Spinal cord (tissue), 10 donors: Measurements from ENCODE around the gene DCAF6. TPM values are rescaled to one million over a fixed set of nuclear protein-coding genes. Genes with fewer than 3 reads are reported as not detected.
A peak's percentile ranks its signal among the peaks of the same experiment; 100 is the strongest.
"Not testable (repeated sequence)": the region's sequence is repeated elsewhere in the genome, so short reads cannot be mapped to it uniquely, and the experiment has no call there.

Experiments used
- DNase-seq, 6 donors: peaks; one replicate each; pipeline versions ENCODE4 v3.0.0 to v3.0.0-alpha.2; 2013 to 2015; ENCODE audit warnings: low spot score in 6 of 6, low read depth in 4 of 6
- H3K27ac ChIP-seq: one replicate; pipeline ENCODE4 v1.5.1; 2013; ENCODE audit warnings: low read depth, low read length, control low read depth
- H3K27me3 ChIP-seq: one replicate; pipeline ENCODE4 v1.6.1; 2013; ENCODE audit warnings: low read length; ENCODE audit not compliant: control insufficient read depth, insufficient read depth
- H3K36me3 ChIP-seq: one replicate; pipeline ENCODE4 v1.6.1; 2013; ENCODE audit warnings: low read length; ENCODE audit not compliant: control insufficient read depth, insufficient read depth
- H3K4me1 ChIP-seq: one replicate; pipeline ENCODE4 v1.6.1; 2013; ENCODE audit warnings: low read length; ENCODE audit not compliant: control insufficient read depth, insufficient read depth
- H3K4me3 ChIP-seq: one replicate; pipeline ENCODE4 v1.5.1; 2013; ENCODE audit warnings: low read depth, low read length, control low read depth
- H3K9me3 ChIP-seq: one replicate; pipeline ENCODE4 v1.6.1; 2013; ENCODE audit warnings: low read length; ENCODE audit not compliant: control insufficient read depth, insufficient read depth
- WGBS: methylation state at CpG from one replicate; pipeline ENCODE4 v1.1.5; 2013; ENCODE audit warnings: missing lambda C conversion rate; ENCODE audit not compliant: insufficient coverage; 5-methylcytosine and 5-hydroxymethylcytosine counted together
- polyA plus RNA-seq, 2 donors: library from polyadenylated mRNA; unstranded; fragments of 120-200 nt; gene quantifications; one replicate each; pipeline ENCODE4 v1.2.1, GENCODE V29; 2013; ENCODE audit not compliant: insufficient read length in 2 of 2
- total RNA-seq, 2 donors: library from RNA; depleted of rRNA in 1 of 2; stranded (reverse); fragments of 120-200 nt in 1 of 2; fragments of >200 nt in 1 of 2; gene quantifications; one replicate each; pipeline versions ENCODE4 v1.2.3 to v1.2.4, GENCODE V29; 2013 to 2014
- donor health status: healthy.

The DCAF6 gene
- total and polyA plus RNA-seq, 4 donors: 43.2 to 55.4 (median 50.0) TPM

DNA sequence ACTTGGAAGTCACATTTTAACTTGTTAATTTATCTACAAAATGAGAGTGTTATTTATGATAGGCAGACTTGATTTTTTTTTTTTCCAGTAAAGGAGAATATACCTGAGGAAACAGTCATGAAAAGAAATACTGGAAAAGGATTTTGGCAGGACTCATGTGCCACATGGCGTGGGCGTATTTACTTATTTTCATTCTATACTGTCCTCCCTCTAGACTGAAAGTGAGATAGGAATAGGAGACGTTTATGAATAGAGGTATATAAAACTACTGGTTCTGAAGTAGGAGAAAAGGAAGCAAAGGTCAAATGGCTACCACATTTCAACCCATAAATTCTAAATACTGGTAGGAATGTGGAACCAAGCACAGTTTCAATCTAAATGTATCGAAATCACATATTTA, 95.1 kb downstream of the DCAF6 start:
- DNase-seq: no peak
- no peak overlapping the region for H3K27ac ChIP-seq
- H3K4me1 ChIP-seq: no peaks in the 10 kb centered on the region
- H3K27me3 ChIP-seq: no peaks in the 10 kb centered on the region
- H3K4me3 ChIP-seq: no peak overlapping the region
- WGBS: no CpG with 5 or more reads among the region's 4 CpGs
- H3K36me3 ChIP-seq: no peaks in the 10 kb centered on the region
- H3K9me3 ChIP-seq: no peaks in the 10 kb centered on the region

DNA sequence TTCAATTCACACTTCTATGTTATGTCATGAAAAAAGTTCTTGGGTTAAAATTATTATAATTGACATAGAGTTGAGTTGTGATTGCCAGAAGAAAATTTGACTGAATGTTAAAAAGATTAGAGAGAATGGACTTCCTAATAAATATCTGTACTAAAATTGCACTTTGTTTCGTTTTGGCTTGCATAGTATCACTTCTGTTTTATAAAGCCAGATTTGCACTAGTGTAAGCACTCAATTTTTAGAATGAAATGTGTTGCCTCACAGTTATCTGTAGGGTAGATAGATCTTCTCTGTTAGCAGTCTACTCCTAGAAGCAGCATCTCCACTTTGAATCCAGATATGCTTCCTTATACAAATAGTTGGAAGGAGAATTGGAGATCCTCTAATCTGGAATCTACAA, 95.5 kb downstream of the DCAF6 start:
- Histone ChIP-seq H3K27me3 (no peaks in the 10 kb centered on the region), H3K36me3 (no peaks in the 10 kb centered on the region), H3K27ac (no peak overlapping the region), H3K4me3 (no peak overlapping the region), H3K9me3 (no peaks in the 10 kb centered on the region), H3K4me1 (no peaks in the 10 kb centered on the region)
- DNase-seq: no peak
- WGBS: no CpG with 5 or more reads among the region's 1 CpG

- WGBS: no CpG with 5 or more reads among the region's 5 CpGs
- H3K36me3 ChIP-seq: no peaks in the 10 kb centered on the region
- H3K27me3 ChIP-seq: no peaks in the 10 kb centered on the region
- no peaks in the 10 kb centered on the region for H3K9me3 ChIP-seq
- no peaks in the 10 kb centered on the region for H3K4me1 ChIP-seq
- no peak for DNase-seq
- H3K27ac ChIP-seq: no peak overlapping the region
- H3K4me3 ChIP-seq: no peak overlapping the region
Observed at GRCh38 chr1:168035345-168035744, 98.9 kb downstream of the DCAF6 start.

DNA sequence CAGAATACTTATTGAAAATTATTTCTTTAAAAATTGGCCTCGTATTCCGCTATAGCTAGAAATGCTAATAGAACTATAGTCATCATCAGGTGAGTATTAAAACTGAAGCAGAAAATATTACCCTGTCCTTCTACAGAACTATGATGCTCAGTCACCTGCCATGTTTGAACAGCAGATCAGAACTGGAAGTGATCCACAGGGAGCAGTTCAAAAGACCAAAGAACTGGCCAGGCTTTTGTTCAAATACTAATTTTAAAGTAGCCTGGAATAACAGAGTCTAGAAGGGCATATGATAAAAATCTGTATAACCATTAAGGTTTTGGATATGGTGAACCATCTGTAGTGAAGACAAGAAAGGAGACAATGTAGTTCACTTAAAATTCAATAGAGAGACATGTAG, 105.9 kb downstream of the DCAF6 start:
- H3K9me3 ChIP-seq: no peaks in the 10 kb centered on the region
- no peaks in the 10 kb centered on the region for H3K4me1 ChIP-seq
- no peaks in the 10 kb centered on the region for H3K36me3 ChIP-seq
- no peak for DNase-seq
- no CpG with 5 or more reads among the region's 2 CpGs for WGBS
- no peak overlapping the region for H3K27ac ChIP-seq
- no peaks in the 10 kb centered on the region for H3K27me3 ChIP-seq
- H3K4me3 ChIP-seq: no peak overlapping the region

- H3K4me3 ChIP-seq: no peak overlapping the region
- H3K36me3 ChIP-seq: no peaks in the 10 kb centered on the region
- H3K27ac ChIP-seq: no peak overlapping the region
- DNase-seq: no peak
- H3K9me3 ChIP-seq: no peaks in the 10 kb centered on the region
- H3K27me3 ChIP-seq: no peaks in the 10 kb centered on the region
- no CpG with 5 or more reads among the region's 1 CpG for WGBS
- no peaks in the 10 kb centered on the region for H3K4me1 ChIP-seq
Observed at GRCh38 chr1:168045311-168045710, 108.8 kb downstream of the DCAF6 start.

DNA sequence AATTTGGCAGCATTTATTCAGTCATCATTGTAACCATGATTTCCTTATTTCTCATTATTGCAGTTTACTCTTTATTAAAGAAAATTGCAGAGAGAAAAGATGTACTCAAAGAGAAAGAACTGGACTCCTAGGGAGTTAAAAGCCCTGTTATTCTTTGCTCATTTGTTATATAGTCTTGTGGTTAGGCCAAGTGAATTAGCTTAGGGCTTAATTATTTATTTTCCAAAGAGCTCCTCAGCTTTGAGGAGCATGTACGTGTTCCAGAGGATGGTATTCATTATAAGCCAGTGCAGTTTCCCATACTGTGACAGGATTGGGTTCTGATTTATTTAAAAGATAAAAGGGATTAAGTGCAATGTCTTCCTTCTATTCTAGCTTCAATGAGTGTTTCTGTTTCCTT, 113.8 kb downstream of the DCAF6 start:
- H3K36me3 ChIP-seq: no peaks in the 10 kb centered on the region
- H3K9me3 ChIP-seq: no peaks in the 10 kb centered on the region
- peak in 2 of 6 donors; percentile 3 to 19 for DNase-seq
- H3K4me3 ChIP-seq: no peak overlapping the region
- no peaks in the 10 kb centered on the region for H3K27me3 ChIP-seq
- H3K27ac ChIP-seq: no peak overlapping the region
- no peaks in the 10 kb centered on the region for H3K4me1 ChIP-seq
- WGBS: no CpG with 5 or more reads among the region's 1 CpG

DNA sequence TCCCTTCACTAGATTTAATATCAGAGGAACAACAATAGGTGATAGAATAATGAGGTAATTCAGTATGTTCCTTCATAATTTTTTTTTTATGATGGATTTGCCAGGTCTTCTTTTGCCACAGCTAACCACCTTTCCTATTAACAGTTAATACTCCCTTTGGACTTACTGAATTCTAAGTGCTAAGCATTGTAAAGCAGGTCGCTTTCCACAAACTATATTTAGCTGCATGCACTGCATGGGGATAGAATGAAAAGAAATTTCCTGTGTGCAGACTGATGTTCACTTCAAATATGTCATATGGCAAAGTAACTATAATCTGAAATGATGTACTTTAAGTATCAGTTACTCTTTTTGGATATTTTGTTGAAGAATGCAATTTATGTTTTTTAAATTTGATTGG, 114.4 kb downstream of the DCAF6 start:
- Histone ChIP-seq H3K27ac (no peak overlapping the region), H3K27me3 (no peaks in the 10 kb centered on the region), H3K9me3 (no peaks in the 10 kb centered on the region), H3K4me1 (no peaks in the 10 kb centered on the region), H3K4me3 (no peak overlapping the region), H3K36me3 (no peaks in the 10 kb centered on the region)
- peak in 1 of 6 donors; percentile 11 for DNase-seq
- WGBS: no CpG with 5 or more reads among the region's 1 CpG

- no peak for DNase-seq
- Histone ChIP-seq H3K4me3 (no peak overlapping the region), H3K27ac (no peak overlapping the region), H3K36me3 (no peaks in the 10 kb centered on the region), H3K27me3 (no peaks in the 10 kb centered on the region), H3K9me3 (no peaks in the 10 kb centered on the region), H3K4me1 (no peaks in the 10 kb centered on the region)
- 96% methylated on average over 2 of the region's 2 CpGs for whole genome bisulfite sequencing
Observed at GRCh38 chr1:168053681-168054080, 117.2 kb downstream of the DCAF6 start.

DNA sequence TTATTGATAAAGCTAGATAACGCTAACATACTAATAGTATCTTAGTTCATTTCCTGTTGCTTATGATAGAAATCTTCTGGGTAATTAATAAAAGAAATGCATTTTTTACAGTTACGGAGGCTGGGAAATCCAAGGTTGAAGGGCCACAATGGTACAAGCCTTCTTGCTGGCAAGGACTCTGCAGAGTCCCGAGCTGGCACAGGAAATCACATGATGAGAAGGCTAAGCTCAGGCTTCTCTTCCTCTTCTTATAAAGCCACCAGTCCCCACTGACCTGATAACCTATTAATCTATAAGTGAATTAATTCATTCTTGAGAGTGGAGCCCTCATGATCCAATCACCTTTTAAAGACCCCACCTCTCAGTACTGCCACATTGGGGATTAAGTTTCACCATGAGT, 117.6 kb downstream of the DCAF6 start:
- H3K27ac ChIP-seq: no peak overlapping the region
- H3K4me3 ChIP-seq: no peak overlapping the region
- 100% methylated on average over 1 of the region's 3 CpGs for WGBS
- no peaks in the 10 kb centered on the region for H3K27me3 ChIP-seq
- no peak for DNase-seq
- no peaks in the 10 kb centered on the region for H3K36me3 ChIP-seq
- H3K9me3 ChIP-seq: no peaks in the 10 kb centered on the region
- no peaks in the 10 kb centered on the region for H3K4me1 ChIP-seq

DNA sequence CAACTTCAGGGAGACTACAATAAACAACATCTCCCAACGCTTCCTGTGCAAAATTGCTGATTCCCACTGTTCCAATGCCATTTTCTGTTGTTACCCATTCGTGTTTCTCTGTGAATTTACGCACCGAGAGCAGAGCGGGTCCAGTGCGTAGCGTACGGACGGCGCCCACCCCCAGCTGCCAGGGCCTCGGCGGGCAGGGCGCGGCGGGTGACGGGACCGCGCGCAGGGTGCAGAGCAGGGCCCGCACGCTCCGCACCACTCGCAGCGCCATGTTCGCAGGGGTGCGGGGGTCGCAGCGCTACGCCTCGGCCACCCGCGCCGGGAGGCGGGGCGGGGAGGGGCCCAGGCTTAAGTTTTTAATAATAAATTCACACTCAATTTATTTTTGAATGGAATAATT, 119.7 kb downstream of the DCAF6 start:
- H3K4me1 ChIP-seq, H3K36me3 ChIP-seq, DNase-seq, H3K9me3 ChIP-seq, H3K27ac ChIP-seq, H3K4me3 ChIP-seq, H3K27me3 ChIP-seq: not testable (repeated sequence)
- WGBS: 67% methylated on average over 4 of the region's 35 CpGs
